H9 (cell line): ENCODE measurements around the gene SMG7. TPM values are rescaled to one million over a fixed set of nuclear protein-coding genes. Genes with fewer than 3 reads are reported as not detected.

Experiments
- DNase-seq: peaks from one replicate; pipeline ENCODE4 v3.0.0-alpha.2; 2017
- H2AFZ ChIP-seq: one replicate; pipeline ENCODE4 v1.6.1; 2013; ENCODE audit warnings: mild to moderate bottlenecking, low read length, control low read depth, moderate library complexity
- H2AK5ac ChIP-seq: 2 replicates; pipeline ENCODE4 v1.6.1; 2013; ENCODE audit warnings: low read length, control low read depth, mixed read lengths; ENCODE audit not compliant: insufficient read length
- H2BK120ac ChIP-seq: one replicate; pipeline ENCODE4 v1.6.1; 2013; ENCODE audit warnings: low read depth, mild to moderate bottlenecking, low read length, control low read depth, inconsistent platforms; ENCODE audit not compliant: poor library complexity, severe bottlenecking
- H2BK12ac ChIP-seq: 2 replicates; pipeline ENCODE4 v1.6.1; 2013; ENCODE audit warnings: low read length, control low read depth, mixed read lengths, low read depth; ENCODE audit not compliant: insufficient read length
- H2BK15ac ChIP-seq: 2 replicates; pipeline ENCODE4 v1.6.1; 2013; ENCODE audit warnings: low read depth, low read length, control low read depth
- H2BK20ac ChIP-seq: one replicate; pipeline ENCODE4 v1.6.1; 2013; ENCODE audit warnings: low read depth, mild to moderate bottlenecking, low read length, control low read depth, inconsistent platforms; ENCODE audit not compliant: poor library complexity, severe bottlenecking
- H2BK5ac ChIP-seq: 2 replicates; pipeline ENCODE4 v1.6.1; 2013; ENCODE audit warnings: low read length, control low read depth, mixed read lengths; ENCODE audit not compliant: insufficient read length
- H3K14ac ChIP-seq: 2 replicates; pipeline ENCODE4 v1.6.1; 2013; ENCODE audit warnings: low read length, control low read depth; ENCODE audit not compliant: insufficient read depth
- H3K18ac ChIP-seq: 2 replicates; pipeline ENCODE4 v1.6.1; 2013; ENCODE audit warnings: low read depth, mild to moderate bottlenecking, mixed read lengths, low read length, control low read depth; ENCODE audit not compliant: insufficient read length
- H3K23ac ChIP-seq: 2 replicates; pipeline ENCODE4 v1.6.1; 2013; ENCODE audit warnings: low read length, control low read depth, mixed read lengths, low read depth; ENCODE audit not compliant: insufficient read length
- H3K23me2 ChIP-seq: 2 replicates; pipeline ENCODE4 v1.6.1; 2013; ENCODE audit warnings: low read depth, mild to moderate bottlenecking, mixed read lengths, low read length, control low read depth; ENCODE audit not compliant: insufficient read length, poor library complexity, severe bottlenecking
- H3K27ac ChIP-seq: 2 replicates; pipeline ENCODE4 v1.5.1; 2013; ENCODE audit warnings: low read length, control low read depth, mixed read lengths, low read depth; ENCODE audit not compliant: insufficient read length
- H3K27me3 ChIP-seq: 2 replicates; pipeline ENCODE4 v1.6.1; 2013; ENCODE audit warnings: low read length, control low read depth, inconsistent platforms; ENCODE audit not compliant: insufficient read depth
- H3K4ac ChIP-seq: 2 replicates; pipeline ENCODE4 v1.6.1; 2013; ENCODE audit warnings: low read depth, mild to moderate bottlenecking, control low read depth, inconsistent platforms, low read length, moderate library complexity
- H3K4me1 ChIP-seq: 2 replicates; pipeline ENCODE4 v1.6.1; 2013; ENCODE audit warnings: low read length, control low read depth, inconsistent platforms; ENCODE audit not compliant: insufficient read depth
- H3K4me2 ChIP-seq: 2 replicates; pipeline ENCODE4 v1.6.1; 2013; ENCODE audit warnings: low read length, control low read depth, mixed read lengths; ENCODE audit not compliant: insufficient read length, insufficient read depth
- H3K56ac ChIP-seq: 2 replicates; pipeline ENCODE4 v1.6.1; 2013; ENCODE audit warnings: low read depth, mild to moderate bottlenecking, mixed read lengths, low read length, control low read depth; ENCODE audit not compliant: insufficient read length
- H3K79me1 ChIP-seq: 2 replicates; pipeline ENCODE4 v1.6.1; 2013; ENCODE audit warnings: low read depth, mild to moderate bottlenecking, moderate library complexity, low read length, control low read depth, inconsistent platforms; ENCODE audit not compliant: insufficient read depth, poor library complexity, severe bottlenecking
- H3K79me2 ChIP-seq: 2 replicates; pipeline ENCODE4 v1.6.1; 2013; ENCODE audit warnings: low read length, control low read depth, inconsistent platforms; ENCODE audit not compliant: insufficient read depth
- H3K9ac ChIP-seq: 2 replicates; pipeline ENCODE4 v1.6.1; 2013; ENCODE audit warnings: low read length, control low read depth, mixed read lengths; ENCODE audit not compliant: insufficient read length; ENCODE audit errors: extremely low read depth
- H3K9me3 ChIP-seq: one replicate; pipeline ENCODE4 v1.6.1; 2013; ENCODE audit warnings: low read depth, low read length, inconsistent platforms; ENCODE audit not compliant: control insufficient read depth
- H3T11ph ChIP-seq: one replicate; pipeline ENCODE4 v1.6.1; 2013; ENCODE audit warnings: mild to moderate bottlenecking, low read length, control low read depth, inconsistent platforms
- H4K20me1 ChIP-seq: one replicate; pipeline ENCODE4 v1.6.1; 2013; ENCODE audit not compliant: control insufficient read depth, insufficient read length, insufficient read depth
- H4K5ac ChIP-seq: 2 replicates; pipeline ENCODE4 v1.6.1; 2013; ENCODE audit warnings: low read depth, mild to moderate bottlenecking, mixed read lengths, low read length, control low read depth; ENCODE audit not compliant: insufficient read length
- H4K8ac ChIP-seq: replicated peaks from 2 replicates; pipeline ENCODE4 v1.6.1; 2013; ENCODE audit warnings: low read length, control low read depth, mixed read lengths, low read depth; ENCODE audit not compliant: insufficient read length
- H4K91ac ChIP-seq: 2 replicates; pipeline ENCODE4 v1.6.1; 2013; ENCODE audit warnings: low read depth, mild to moderate bottlenecking, moderate library complexity, mixed read lengths, low read length, control low read depth; ENCODE audit not compliant: insufficient read length
- H3K27ac Mint-ChIP-seq, 3 experiments: 2 replicates in 2 of 3; 3 replicates in 1 of 3; pipeline ENCODE4 v1.8.0; 2020 to 2021; ENCODE audit warnings: mixed read lengths in 3 of 3, mild to moderate bottlenecking in 1 of 3, moderate library complexity in 1 of 3
- H3K27me3 Mint-ChIP-seq: 2 replicates; pipeline ENCODE4 v1.8.0; 2021; ENCODE audit warnings: low read depth, mild to moderate bottlenecking, moderate library complexity, mixed read lengths
- H3K36me3 Mint-ChIP-seq, 3 experiments: 2 replicates in 2 of 3; 3 replicates in 1 of 3; pipeline ENCODE4 v1.8.0; 2020 to 2021; ENCODE audit warnings: low read depth in 3 of 3, mixed read lengths in 3 of 3; ENCODE audit not compliant: insufficient read depth in 1 of 3
- H3K4me1 Mint-ChIP-seq, 2 experiments: 2 replicates each; pipeline ENCODE4 v1.8.0; 2020; ENCODE audit warnings: mixed read lengths in 2 of 2
- H3K4me3 Mint-ChIP-seq, 2 experiments: 2 replicates in 1 of 2; 3 replicates in 1 of 2; pipeline ENCODE4 v1.8.0; 2020 to 2021; ENCODE audit warnings: mild to moderate bottlenecking in 2 of 2, mixed read lengths in 2 of 2, moderate library complexity in 1 of 2
- H3K9me3 Mint-ChIP-seq, 2 experiments: 2 replicates in 1 of 2; 3 replicates in 1 of 2; pipeline ENCODE4 v1.8.0; 2020; ENCODE audit warnings: mild to moderate bottlenecking in 2 of 2, mixed read lengths in 2 of 2, moderate library complexity in 1 of 2
- WGBS: extraction: QIAGEN DNeasy Blood & Tissue Kit; methylation state at CpG from one replicate; pipeline ENCODE4 v1.1.7; 2013; ENCODE audit warnings: missing lambda C conversion rate, low lambda C conversion rate, mixed read lengths; ENCODE audit not compliant: insufficient read length; ENCODE audit errors: extremely low coverage; 5-methylcytosine and 5-hydroxymethylcytosine counted together
- total RNA-seq: library from RNA; stranded (reverse); gene quantifications from 2 replicates; pipeline ENCODE4 v1.2.1, GENCODE V29; 2021
- TF ChIP-seq, protein P1 (sequence below): fragments of 200-600 bp; sonication (generic); conservative IDR thresholded peaks from 3 replicates; pipeline ENCODE4 v1.8.0; 2021; ENCODE audit warnings: antibody characterized with exemption, mild to moderate bottlenecking

SMG7 gene
- total RNA-seq, 1 experiment from 2014 or later: 77.0 TPM

DNA sequence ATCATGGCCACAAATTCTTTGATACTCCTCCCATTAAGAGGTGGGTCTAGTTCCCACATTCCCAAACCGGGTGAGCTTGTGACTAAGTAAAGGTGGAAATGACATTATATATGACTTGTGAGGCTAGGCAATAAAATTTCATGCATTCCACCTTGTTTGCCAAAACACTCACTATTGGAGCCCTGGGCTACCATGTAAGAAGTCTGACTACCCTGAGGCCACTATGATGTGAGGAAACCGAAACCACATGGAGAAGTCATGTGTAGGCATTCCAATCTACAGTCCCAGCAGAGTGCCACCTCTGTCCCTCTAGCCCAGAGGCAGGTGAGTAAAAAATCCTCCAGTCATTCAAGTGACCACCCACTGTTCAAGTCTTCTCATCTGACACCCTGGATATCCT lies 17.9 kb upstream of the SMG7 start:
- Histone ChIP-seq H3K4me2 (no peak overlapping the region), H3K27ac (no peak overlapping the region), H3T11ph (no peak overlapping the region), H2BK120ac (no peak overlapping the region), H3K79me1 (no peaks in the 10 kb centered on the region), H2BK20ac (no peak overlapping the region), H3K27me3 (no peaks in the 10 kb centered on the region), H2BK12ac (no peak overlapping the region), H4K8ac (no peak overlapping the region), H4K91ac (no peak overlapping the region), H3K23me2 (no peaks in the 10 kb centered on the region), H2BK15ac (no peak overlapping the region), H3K56ac (no peak overlapping the region), H4K5ac (no peak overlapping the region), H3K14ac (no peak overlapping the region), H3K9me3 (no peaks in the 10 kb centered on the region), H3K79me2 (no peaks in the 10 kb centered on the region), H3K4me1 (no peaks in the 10 kb centered on the region), H2AFZ (no peak overlapping the region), H3K18ac (no peak overlapping the region), H3K9ac (no peak overlapping the region), H3K23ac (no peak overlapping the region), H2BK5ac (no peak overlapping the region), H4K20me1 (no peaks in the 10 kb centered on the region), H2AK5ac (no peak overlapping the region), H3K4ac (no peak overlapping the region)
- TF ChIP-seq, protein P1, sequence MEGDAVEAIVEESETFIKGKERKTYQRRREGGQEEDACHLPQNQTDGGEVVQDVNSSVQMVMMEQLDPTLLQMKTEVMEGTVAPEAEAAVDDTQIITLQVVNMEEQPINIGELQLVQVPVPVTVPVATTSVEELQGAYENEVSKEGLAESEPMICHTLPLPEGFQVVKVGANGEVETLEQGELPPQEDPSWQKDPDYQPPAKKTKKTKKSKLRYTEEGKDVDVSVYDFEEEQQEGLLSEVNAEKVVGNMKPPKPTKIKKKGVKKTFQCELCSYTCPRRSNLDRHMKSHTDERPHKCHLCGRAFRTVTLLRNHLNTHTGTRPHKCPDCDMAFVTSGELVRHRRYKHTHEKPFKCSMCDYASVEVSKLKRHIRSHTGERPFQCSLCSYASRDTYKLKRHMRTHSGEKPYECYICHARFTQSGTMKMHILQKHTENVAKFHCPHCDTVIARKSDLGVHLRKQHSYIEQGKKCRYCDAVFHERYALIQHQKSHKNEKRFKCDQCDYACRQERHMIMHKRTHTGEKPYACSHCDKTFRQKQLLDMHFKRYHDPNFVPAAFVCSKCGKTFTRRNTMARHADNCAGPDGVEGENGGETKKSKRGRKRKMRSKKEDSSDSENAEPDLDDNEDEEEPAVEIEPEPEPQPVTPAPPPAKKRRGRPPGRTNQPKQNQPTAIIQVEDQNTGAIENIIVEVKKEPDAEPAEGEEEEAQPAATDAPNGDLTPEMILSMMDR: no peak
- Mint-ChIP-seq H3K4me3 (no peak overlapping the region), H3K27ac (no peak overlapping the region), H3K4me1 (0 out of 4 replicates have a peak, but pooled peaks cover 0 to 3% of the 10 kb centered on the region in 2 experiments), H3K36me3 (no peaks in the 10 kb centered on the region), H3K9me3 (no peaks in the 10 kb centered on the region), H3K27me3 (no peaks in the 10 kb centered on the region)
- DNase-seq: no peak
- no CpG with 5 or more reads among the region's 2 CpGs for WGBS
